ENCODE measurements around the gene PPP2R5B. TPM values are rescaled to one million over a fixed set of nuclear protein-coding genes. Genes with fewer than 3 reads are reported as not detected.
A peak's percentile ranks its signal among the peaks of the same experiment; 100 is the strongest.

The PPP2R5B gene
- total RNA-seq, 1 donor from 2014 or later, result 6.3 TPM

- Histone ChIP-seq H3K27ac (ENCODE audit: low read depth, low read length) (no peak overlapping the region), H3K36me3 (ENCODE audit: control insufficient read depth in 3 of 3, insufficient read depth in 3 of 3, low read length in 3 of 3) (no peaks in the 10 kb centered on the region), H3K4me3 (ENCODE audit: low read length in 3 of 3) (no peak overlapping the region), H3K27me3 (ENCODE audit: control insufficient read depth in 3 of 3, insufficient read depth in 3 of 3, low read length in 3 of 3) (no peaks in the 10 kb centered on the region), H3K4me1 (ENCODE audit: control insufficient read depth in 3 of 3, insufficient read depth in 3 of 3, low read length in 3 of 3) (peaks cover 7 to 18% (median 13%) of the 10 kb centered on the region in 3 donors), H3K9ac (ENCODE audit: low read depth in 1 of 3, low read length in 3 of 3) (no peak overlapping the region), H3K9me3 (ENCODE audit: control insufficient read depth in 3 of 3, low read length in 3 of 3) (no peaks in the 10 kb centered on the region)
These were observed 35.6 kb upstream of the PPP2R5B start for GRCh38 chr11:64888729-64889511.

GRCh38 chr11:64890522-64890939 is 34.0 kb upstream of the PPP2R5B start:
- H3K9me3 ChIP-seq (ENCODE audit: control insufficient read depth in 3 of 3, low read length in 3 of 3), result no peaks in the 10 kb centered on the region
- H3K27me3 ChIP-seq (ENCODE audit: control insufficient read depth in 3 of 3, insufficient read depth in 3 of 3, low read length in 3 of 3), result no peaks in the 10 kb centered on the region
- H3K4me1 ChIP-seq (ENCODE audit: control insufficient read depth in 3 of 3, insufficient read depth in 3 of 3, low read length in 3 of 3), result peaks cover 13 to 24% (median 20%) of the 10 kb centered on the region in 3 donors
- H3K4me3 ChIP-seq (ENCODE audit: low read length in 3 of 3), result no peak overlapping the region
- no peak overlapping the region for H3K27ac ChIP-seq (ENCODE audit: low read depth, low read length)
- peak overlapping the region in 1 of 3 donors; percentile 3 for H3K9ac ChIP-seq (ENCODE audit: low read depth in 1 of 3, low read length in 3 of 3)
- peaks cover 0 to 5% (median 4%) of the 10 kb centered on the region in 3 donors for H3K36me3 ChIP-seq (ENCODE audit: control insufficient read depth in 3 of 3, insufficient read depth in 3 of 3, low read length in 3 of 3)

DNA sequence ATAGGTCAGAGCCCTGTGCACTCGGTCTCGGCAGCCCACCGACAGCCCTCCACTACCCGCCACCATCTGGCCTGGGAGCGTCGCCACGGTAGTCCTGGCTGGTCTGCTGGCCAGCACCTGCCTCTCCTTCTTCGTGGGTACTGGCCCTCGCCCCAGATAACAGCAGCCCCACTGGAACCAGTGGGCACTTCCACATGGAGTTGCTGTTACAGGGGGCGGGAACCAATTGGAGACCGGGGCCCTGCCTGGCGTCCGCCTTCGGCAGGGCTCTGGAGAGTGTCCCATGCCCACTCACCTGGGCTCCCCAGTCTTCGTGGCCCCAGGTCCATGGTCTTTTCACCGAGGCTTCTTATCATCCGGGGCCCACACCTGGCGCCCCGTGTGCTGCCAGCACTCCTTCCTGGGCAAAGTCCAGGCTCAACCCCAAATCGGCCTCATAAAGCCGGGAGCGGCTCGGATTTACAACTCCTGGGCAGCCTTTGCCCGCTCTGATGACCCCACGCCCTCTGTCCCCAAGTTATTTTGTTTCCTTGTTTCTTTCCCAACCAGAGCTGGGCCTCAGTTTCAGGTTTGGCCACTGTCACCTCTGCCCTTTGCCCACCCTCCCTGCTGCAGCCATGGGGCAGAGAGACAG is 33.2 kb upstream of the PPP2R5B start:
- H3K27ac ChIP-seq (ENCODE audit: low read depth, low read length), result no peak overlapping the region

DNA sequence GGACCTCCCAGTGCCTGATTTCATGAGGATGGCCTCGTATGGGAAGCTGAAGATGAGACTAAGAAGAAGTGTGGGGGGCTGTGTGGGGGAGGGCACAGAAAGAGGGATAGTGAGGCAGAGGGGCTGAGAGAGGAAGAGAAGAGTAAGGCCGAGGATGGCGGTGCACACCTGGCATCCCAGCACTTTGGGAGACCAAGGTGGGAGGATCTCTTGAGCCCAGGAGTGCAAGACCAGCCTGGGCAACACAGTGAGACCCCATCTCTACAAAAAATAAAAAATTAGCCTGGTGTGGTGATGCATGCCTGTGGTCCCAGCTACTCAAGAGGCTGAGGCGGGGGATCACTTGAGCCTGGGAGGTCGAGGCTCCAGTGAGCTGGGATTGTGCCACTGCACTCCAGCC is 32.6 kb upstream of the PPP2R5B start:
- H3K9ac ChIP-seq (ENCODE audit: low read depth in 1 of 3, low read length in 3 of 3), result peak overlapping the region in 1 of 3 donors; percentile 45
- peaks cover 6 to 9% (median 9%) of the 10 kb centered on the region in 3 donors for H3K36me3 ChIP-seq (ENCODE audit: control insufficient read depth in 3 of 3, insufficient read depth in 3 of 3, low read length in 3 of 3)
- peaks cover 13 to 24% (median 20%) of the 10 kb centered on the region in 3 donors for H3K4me1 ChIP-seq (ENCODE audit: control insufficient read depth in 3 of 3, insufficient read depth in 3 of 3, low read length in 3 of 3)
- no peaks in the 10 kb centered on the region for H3K9me3 ChIP-seq (ENCODE audit: control insufficient read depth in 3 of 3, low read length in 3 of 3)
- no peaks in the 10 kb centered on the region for H3K27me3 ChIP-seq (ENCODE audit: control insufficient read depth in 3 of 3, insufficient read depth in 3 of 3, low read length in 3 of 3)
- no peak overlapping the region for H3K4me3 ChIP-seq (ENCODE audit: low read length in 3 of 3)
- H3K27ac ChIP-seq (ENCODE audit: low read depth, low read length), result no peak overlapping the region

More for the DNA sequence above, 33.2 kb upstream of the PPP2R5B start:
- H3K4me1 ChIP-seq (ENCODE audit: control insufficient read depth in 3 of 3, insufficient read depth in 3 of 3, low read length in 3 of 3), result peaks cover 13 to 24% (median 20%) of the 10 kb centered on the region in 3 donors
- H3K27me3 ChIP-seq (ENCODE audit: control insufficient read depth in 3 of 3, insufficient read depth in 3 of 3, low read length in 3 of 3), result no peaks in the 10 kb centered on the region
- H3K36me3 ChIP-seq (ENCODE audit: control insufficient read depth in 3 of 3, insufficient read depth in 3 of 3, low read length in 3 of 3), result peaks cover 1 to 7% (median 5%) of the 10 kb centered on the region in 3 donors
- peak overlapping the region in 1 of 3 donors; percentile 45 for H3K9ac ChIP-seq (ENCODE audit: low read depth in 1 of 3, low read length in 3 of 3)
- no peaks in the 10 kb centered on the region for H3K9me3 ChIP-seq (ENCODE audit: control insufficient read depth in 3 of 3, low read length in 3 of 3)
- no peak overlapping the region for H3K4me3 ChIP-seq (ENCODE audit: low read length in 3 of 3)

GRCh38 chr11:64892411-64892831 is 32.1 kb upstream of the PPP2R5B start:
- H3K27ac ChIP-seq (ENCODE audit: low read depth, low read length), result no peak overlapping the region
- H3K9ac ChIP-seq (ENCODE audit: low read depth in 1 of 3, low read length in 3 of 3), result no peak overlapping the region
- peaks cover 13 to 23% (median 18%) of the 10 kb centered on the region in 3 donors for H3K4me1 ChIP-seq (ENCODE audit: control insufficient read depth in 3 of 3, insufficient read depth in 3 of 3, low read length in 3 of 3)
- no peaks in the 10 kb centered on the region for H3K9me3 ChIP-seq (ENCODE audit: control insufficient read depth in 3 of 3, low read length in 3 of 3)
- peaks cover 10 to 14% (median 13%) of the 10 kb centered on the region in 3 donors for H3K36me3 ChIP-seq (ENCODE audit: control insufficient read depth in 3 of 3, insufficient read depth in 3 of 3, low read length in 3 of 3)
- H3K27me3 ChIP-seq (ENCODE audit: control insufficient read depth in 3 of 3, insufficient read depth in 3 of 3, low read length in 3 of 3), result no peaks in the 10 kb centered on the region
- no peak overlapping the region for H3K4me3 ChIP-seq (ENCODE audit: low read length in 3 of 3)

DNA sequence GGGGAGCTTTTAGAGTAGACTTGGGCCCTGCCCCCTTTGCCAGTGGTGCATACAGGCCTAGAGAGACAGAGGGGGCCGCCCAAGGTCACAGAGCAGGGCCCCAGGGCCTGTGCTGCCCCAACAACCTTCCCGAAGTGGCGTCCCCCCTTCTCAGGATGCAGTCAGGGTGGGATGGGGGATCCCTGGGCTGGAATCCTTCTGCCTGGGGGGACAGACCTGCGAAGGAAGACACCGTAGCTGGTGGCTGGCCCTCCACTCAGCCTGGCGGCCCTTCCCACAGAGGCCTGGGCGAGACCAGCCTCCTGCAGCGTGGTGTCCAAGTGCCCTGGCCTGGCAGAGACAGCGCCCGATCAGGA is 31.7 kb upstream of the PPP2R5B start:
- H3K4me3 ChIP-seq (ENCODE audit: low read length in 3 of 3), result no peak overlapping the region
- no peaks in the 10 kb centered on the region for H3K9me3 ChIP-seq (ENCODE audit: control insufficient read depth in 3 of 3, low read length in 3 of 3)
- H3K27ac ChIP-seq (ENCODE audit: low read depth, low read length), result no peak overlapping the region
- H3K9ac ChIP-seq (ENCODE audit: low read depth in 1 of 3, low read length in 3 of 3), result peak overlapping the region in 1 of 3 donors; percentile 40
- peaks cover 10 to 19% (median 14%) of the 10 kb centered on the region in 3 donors for H3K4me1 ChIP-seq (ENCODE audit: control insufficient read depth in 3 of 3, insufficient read depth in 3 of 3, low read length in 3 of 3)
- H3K36me3 ChIP-seq (ENCODE audit: control insufficient read depth in 3 of 3, insufficient read depth in 3 of 3, low read length in 3 of 3), result peaks cover 14 to 18% (median 16%) of the 10 kb centered on the region in 3 donors
- H3K27me3 ChIP-seq (ENCODE audit: control insufficient read depth in 3 of 3, insufficient read depth in 3 of 3, low read length in 3 of 3), result no peaks in the 10 kb centered on the region

DNA sequence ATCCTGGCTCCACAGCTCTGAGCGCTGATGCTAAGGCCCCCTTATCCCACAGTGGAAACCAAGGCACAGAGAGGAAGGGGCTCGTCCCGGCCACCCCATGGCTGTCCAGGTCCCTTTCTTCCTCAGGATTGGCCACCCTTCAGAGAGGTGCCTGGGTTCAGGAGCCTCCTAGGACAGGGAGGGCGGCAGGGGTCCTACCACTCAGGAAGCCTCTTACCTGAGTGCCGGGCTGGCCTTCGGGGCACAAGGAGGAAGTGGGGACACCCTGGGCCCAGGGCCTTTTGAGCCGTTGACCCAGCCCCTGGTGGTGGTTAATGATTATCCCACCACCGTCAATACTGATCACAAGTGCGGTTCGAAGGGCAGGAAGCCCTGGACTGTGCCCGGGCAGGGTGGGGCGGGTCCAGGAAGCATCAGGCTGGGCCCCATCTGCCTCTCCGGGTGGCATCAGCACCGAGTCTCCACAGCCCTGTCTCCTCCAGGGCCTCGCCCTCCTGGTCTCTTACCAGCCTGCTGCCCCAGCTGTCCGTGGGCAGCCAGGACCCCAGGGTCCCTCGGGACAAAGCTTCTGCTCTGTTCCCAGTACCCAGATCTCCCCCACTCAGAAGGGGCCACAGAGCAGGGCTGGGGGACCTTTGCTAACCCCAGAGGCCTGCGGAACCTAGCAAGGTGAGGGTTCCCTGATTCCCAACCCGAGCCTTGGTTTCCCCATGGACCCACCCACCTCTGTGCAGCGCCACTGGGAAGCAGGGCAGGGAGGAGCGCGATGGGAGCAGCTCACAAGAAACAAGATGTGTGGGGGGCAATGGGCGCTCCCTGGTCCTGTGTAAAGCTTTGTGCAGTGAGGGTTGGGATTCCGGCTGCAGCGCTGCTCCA is 31.1 kb upstream of the PPP2R5B start:
- Histone ChIP-seq H3K4me3 (ENCODE audit: low read length in 3 of 3) (no peak overlapping the region), H3K27me3 (ENCODE audit: control insufficient read depth in 3 of 3, insufficient read depth in 3 of 3, low read length in 3 of 3) (no peaks in the 10 kb centered on the region), H3K9me3 (ENCODE audit: control insufficient read depth in 3 of 3, low read length in 3 of 3) (no peaks in the 10 kb centered on the region), H3K9ac (ENCODE audit: low read depth in 1 of 3, low read length in 3 of 3) (peak overlapping the region in 2 of 3 donors; percentile 38 to 40), H3K27ac (ENCODE audit: low read depth, low read length) (no peak overlapping the region), H3K4me1 (ENCODE audit: control insufficient read depth in 3 of 3, insufficient read depth in 3 of 3, low read length in 3 of 3) (peaks cover 5 to 15% (median 9%) of the 10 kb centered on the region in 3 donors), H3K36me3 (ENCODE audit: control insufficient read depth in 3 of 3, insufficient read depth in 3 of 3, low read length in 3 of 3) (peaks cover 19 to 24% (median 22%) of the 10 kb centered on the region in 3 donors)

GRCh38 chr11:64894070-64894811 is 30.2 kb upstream of the PPP2R5B start:
- Histone ChIP-seq H3K9me3 (ENCODE audit: control insufficient read depth in 3 of 3, low read length in 3 of 3) (no peaks in the 10 kb centered on the region), H3K27ac (ENCODE audit: low read depth, low read length) (no peak overlapping the region), H3K9ac (ENCODE audit: low read depth in 1 of 3, low read length in 3 of 3) (peak overlapping the region in 1 of 3 donors; percentile 8), H3K4me3 (ENCODE audit: low read length in 3 of 3) (no peak overlapping the region), H3K27me3 (ENCODE audit: control insufficient read depth in 3 of 3, insufficient read depth in 3 of 3, low read length in 3 of 3) (no peaks in the 10 kb centered on the region), H3K4me1 (ENCODE audit: control insufficient read depth in 3 of 3, insufficient read depth in 3 of 3, low read length in 3 of 3) (peaks cover 5 to 15% (median 9%) of the 10 kb centered on the region in 3 donors), H3K36me3 (ENCODE audit: control insufficient read depth in 3 of 3, insufficient read depth in 3 of 3, low read length in 3 of 3) (peaks cover 22 to 27% (median 26%) of the 10 kb centered on the region in 3 donors)

- Histone ChIP-seq H3K36me3 (ENCODE audit: control insufficient read depth in 3 of 3, insufficient read depth in 3 of 3, low read length in 3 of 3) (peaks cover 24 to 30% (median 26%) of the 10 kb centered on the region in 3 donors), H3K4me1 (ENCODE audit: control insufficient read depth in 3 of 3, insufficient read depth in 3 of 3, low read length in 3 of 3) (peaks cover 5 to 15% (median 9%) of the 10 kb centered on the region in 3 donors), H3K27me3 (ENCODE audit: control insufficient read depth in 3 of 3, insufficient read depth in 3 of 3, low read length in 3 of 3) (no peaks in the 10 kb centered on the region), H3K9ac (ENCODE audit: low read depth in 1 of 3, low read length in 3 of 3) (no peak overlapping the region), H3K27ac (ENCODE audit: low read depth, low read length) (no peak overlapping the region), H3K9me3 (ENCODE audit: control insufficient read depth in 3 of 3, low read length in 3 of 3) (no peaks in the 10 kb centered on the region), H3K4me3 (ENCODE audit: low read length in 3 of 3) (no peak overlapping the region)
These were observed 29.6 kb upstream of the PPP2R5B start for GRCh38 chr11:64894812-64895452.
